Stimulated activated CD8-positive, alpha-beta memory T cell treated with anti-CD3 and anti-CD28 coated beads, Interleukin-2, amount 100 ng/mL, for 48 hours (primary cell): ENCODE results near the gene PARP1.
"Not testable (repeated sequence)": the region's sequence is repeated elsewhere in the genome, so short reads cannot be mapped to it uniquely, and the experiment has no call there.

Experiments
- DNase-seq, 2 donors: peaks; one replicate each; pipeline ENCODE4 v3.0.0-alpha.2; 2020; ENCODE audit warnings: low read depth in 2 of 2

Gene PARP1

GRCh38 chr1:226407497-226408284, at the start of gene PARP1:
Gene PARP1 (minus strand): TSS chr1:226408093. CDS start chr1:226407929, 164 bp downstream.
- DNase-seq: peak; percentile 78 to 84

GRCh38 chr1:226457307-226457712, 49.4 kb upstream of the PARP1 start:
- DNase-seq: peak; percentile 27 to 46

DNA sequence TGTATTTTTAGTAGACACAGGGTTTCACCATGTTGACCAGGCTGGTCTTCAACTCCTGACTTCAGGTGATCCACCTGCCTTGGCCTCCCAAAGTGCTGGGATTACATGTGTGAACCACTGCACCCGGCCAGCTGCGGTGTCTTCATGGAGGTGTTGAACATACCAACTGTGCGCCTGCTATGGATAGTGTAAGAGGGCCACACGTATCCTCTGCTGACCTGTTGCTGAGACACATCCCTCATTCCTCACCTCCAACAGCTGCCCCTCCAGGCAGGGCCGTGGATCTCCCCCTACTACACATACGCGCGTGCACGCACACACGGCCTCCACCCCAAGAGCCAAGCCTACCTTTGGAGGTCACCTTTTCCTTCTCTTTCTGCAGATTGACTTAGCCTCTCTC, 48.0 kb upstream of the PARP1 start:
- no peak for DNase-seq

- no peak for DNase-seq
Measured at GRCh38 chr1:226454349-226454748, 46.5 kb upstream of the PARP1 start.

DNA sequence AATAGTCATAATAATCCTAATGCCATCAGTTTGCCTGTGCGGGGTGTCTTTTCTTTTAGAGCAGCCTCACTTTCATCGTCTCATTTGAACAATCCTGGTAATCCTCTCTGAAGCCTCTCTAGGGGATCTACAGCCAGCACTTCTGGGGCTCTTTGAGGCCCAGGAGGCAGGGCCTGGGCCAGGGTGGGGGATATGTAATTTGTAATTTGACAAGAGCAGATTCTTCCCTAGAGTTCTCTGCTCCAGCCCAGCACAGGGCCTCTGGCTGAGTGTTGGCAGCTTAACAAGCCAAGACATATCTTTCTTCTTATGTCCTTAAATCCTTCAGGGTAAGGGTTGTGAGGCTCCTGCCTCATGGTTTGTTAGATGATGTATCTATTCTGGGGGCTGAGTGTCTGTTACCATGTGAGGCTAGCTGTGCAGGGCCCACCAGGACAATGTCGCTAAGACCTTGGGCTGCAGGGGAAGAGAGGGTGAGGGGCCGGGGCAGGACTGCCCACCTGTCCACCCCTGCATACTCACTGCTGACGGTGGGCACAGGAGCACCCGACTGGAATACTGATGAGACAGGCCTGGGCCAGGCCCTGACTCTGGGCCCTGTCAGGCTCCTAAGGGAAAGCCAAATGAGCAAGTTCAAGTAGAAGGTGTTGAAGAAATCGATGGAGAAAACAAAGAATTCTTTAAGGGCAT, 45.3 kb upstream of the PARP1 start:
- DNase-seq: no peak

DNA sequence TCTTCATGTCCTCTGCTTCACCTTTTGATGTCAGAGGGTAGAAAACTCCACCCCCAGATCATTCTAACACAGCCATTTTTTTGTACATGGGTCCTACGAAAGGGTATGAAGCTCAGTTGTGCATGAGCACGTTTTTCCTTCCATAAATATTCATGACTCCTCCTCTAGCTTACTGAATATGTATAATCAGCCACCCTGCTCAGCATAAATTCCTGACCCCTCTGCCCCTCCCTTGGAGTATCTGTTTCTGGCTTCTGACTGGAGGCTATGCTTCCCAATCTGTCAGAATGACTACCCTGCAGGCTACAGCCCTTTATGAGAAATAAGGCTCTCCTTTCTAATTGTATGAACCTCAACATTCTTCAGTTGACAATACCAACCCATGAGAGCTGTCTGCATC, 42.8 kb upstream of the PARP1 start:
- no peak for DNase-seq

DNA sequence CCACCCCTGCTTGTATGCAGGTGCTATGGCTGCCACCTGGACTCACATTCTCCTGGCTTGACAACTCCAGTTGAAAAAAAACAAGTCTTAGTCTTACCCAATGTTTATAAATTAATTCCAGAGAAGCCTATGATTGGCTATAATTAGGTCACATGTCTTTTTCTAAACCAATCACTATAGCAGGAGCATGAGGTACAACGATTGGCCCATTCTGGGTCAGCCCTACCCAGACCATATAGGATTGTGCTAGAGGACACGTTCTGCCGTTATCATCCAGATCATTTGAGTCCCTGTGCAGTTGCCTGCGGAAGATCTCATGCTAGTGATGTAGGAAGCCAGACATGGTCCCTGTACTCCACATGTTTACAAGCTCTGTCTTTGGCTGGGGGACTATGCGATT, 41.9 kb upstream of the PARP1 start:
- no peak for DNase-seq

DNA sequence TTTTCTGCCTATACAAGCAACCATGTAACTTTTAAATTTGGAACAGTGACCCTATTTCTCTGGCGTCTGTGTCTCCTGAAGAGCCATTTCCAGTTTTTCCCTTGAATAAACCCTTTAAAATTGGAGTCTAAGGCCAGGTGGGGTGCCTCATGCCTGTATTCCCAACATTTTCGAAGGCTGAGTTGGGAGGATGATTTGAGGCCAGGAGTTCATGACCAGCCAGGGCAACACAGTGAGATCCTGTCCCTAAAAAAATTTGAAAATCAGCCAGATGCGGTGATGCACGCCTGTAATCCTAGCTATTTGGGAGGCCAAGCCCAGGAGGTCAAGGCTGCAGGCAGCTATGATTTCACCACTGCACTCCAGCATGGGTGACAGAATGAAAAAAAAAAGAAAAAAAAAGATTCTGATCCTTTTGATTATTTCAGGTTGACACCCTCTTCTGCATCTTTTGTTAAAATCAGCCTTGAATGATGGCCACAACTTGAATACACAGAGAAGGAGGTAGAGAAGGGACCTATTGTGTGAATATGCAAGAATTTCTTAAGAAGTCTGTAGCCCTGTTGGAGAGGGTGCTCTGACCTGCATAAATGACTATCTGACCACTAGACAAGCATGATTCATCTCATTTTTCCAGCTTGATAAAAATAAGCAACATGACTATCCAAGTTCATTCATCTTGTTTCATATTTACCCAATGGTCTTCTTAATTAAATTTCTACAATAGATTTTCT, 40.2 kb upstream of the PARP1 start:
- DNase-seq: no peak

GRCh38 chr1:226446094-226446493, 38.2 kb upstream of the PARP1 start:
- DNase-seq: no peak

- peak; percentile 23 to 30 for DNase-seq
Measured at GRCh38 chr1:226444901-226445300, 37.0 kb upstream of the PARP1 start.

DNA sequence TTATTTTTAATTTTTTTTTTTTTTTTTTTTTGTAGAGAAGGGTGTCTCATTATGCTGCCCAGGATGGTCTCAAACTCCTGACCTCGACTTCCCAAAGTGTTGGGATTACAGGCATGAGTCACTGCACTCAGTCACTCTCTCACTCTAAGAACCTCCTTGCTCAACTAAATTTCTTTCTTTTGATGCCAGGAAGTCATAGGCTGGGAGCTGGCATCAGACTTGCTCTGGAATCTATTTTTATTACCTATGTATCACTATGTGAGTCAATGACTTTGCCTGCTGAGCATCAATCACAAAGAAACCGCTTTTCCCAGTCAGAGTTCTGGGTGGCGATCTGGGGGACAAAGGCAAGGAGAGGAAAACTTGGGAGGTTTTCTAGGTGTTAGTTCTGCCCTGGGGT, 35.5 kb upstream of the PARP1 start:
- no peak for DNase-seq

- DNase-seq: no peak
Measured at GRCh38 chr1:226443033-226443432, 35.1 kb upstream of the PARP1 start.

DNA sequence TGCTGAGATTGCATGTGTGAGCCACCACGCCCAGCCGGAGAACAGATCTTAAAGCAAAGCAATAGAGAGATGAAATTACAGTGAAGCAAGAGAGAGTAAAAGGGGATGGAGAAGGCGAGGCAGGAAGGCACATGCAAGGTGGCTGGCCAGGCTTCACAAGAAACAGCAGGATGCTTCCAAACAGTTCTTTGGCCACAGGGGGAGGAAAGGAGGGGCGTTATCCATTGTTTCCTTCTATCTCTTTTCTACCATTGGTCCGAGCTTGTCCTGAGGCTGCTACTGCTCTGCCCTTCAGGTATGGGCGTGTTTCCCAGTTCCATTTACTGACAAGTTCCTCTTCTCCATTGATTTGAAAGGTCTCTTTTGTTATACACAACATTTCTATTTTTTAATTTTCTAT, 33.7 kb upstream of the PARP1 start:
- no peak for DNase-seq

DNA sequence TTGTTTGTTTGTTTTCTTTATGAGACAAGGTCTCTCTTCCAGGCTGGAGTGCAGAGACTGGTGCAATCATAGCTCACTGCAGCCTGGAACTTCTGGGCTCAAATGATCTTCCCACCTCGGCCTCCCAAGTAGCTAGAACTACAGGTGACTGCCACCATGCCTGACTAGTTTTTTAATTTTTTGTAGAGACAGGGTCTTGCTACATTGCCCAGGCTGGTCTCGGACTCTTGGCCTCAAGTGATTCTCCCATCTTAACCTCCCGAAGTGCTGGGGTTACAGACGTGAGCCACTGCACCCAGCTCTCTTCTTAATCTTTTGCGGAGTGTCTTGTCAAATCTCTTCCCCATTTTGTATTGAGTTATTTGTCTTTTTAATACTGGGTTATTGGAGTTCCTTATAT, 32.6 kb upstream of the PARP1 start:
- no peak for DNase-seq

DNA sequence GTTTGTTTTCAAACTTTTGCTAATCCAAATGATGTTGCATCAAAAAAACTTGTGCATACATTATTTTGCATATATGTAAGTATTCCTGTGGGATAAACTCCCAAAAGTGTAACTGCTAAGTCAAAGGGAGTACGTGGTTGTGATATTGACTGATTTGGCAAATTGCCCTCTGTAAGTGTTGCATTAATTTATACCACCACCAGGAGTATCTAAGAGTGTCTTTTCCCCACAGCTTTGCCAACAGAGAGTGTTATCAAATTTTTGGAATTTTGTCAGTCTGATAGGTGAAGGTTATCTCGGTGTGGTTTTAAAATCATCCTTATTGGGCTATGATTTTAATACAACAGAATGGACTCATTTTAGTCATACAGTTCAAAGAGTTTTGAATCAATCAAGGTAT, 30.1 kb upstream of the PARP1 start:
- DNase-seq: no peak

DNA sequence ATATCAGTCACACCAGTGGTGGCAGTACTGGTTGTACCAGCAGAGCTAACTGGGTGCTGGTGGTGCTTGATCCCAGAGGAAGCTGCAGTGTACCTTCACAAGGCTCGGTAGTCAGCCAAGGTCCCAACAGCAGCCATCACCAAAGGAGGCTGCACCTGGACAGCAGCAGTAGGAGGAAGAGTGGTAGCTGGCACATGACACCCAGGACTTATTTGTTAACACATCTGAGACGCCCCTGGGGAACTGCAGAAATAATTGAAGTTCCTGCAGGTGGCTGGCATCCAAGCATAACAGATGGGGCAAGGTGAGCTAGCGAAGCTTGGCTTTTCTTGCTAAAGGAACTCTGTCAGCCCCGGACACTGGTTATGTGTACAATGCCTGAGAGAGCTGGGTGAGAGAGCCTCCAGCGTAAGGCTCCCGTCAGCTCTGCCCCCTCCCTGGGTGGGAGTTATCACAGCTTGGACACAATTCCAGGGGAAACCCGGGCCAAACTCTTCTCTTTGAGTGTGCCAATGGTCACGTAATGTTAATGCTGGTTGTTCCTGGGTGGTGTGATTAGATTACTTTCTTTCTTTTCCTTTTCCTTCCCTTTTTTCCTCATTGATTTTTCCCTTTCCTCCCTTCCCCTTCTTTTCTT, 29.1 kb upstream of the PARP1 start:
- no peak for DNase-seq

DNA sequence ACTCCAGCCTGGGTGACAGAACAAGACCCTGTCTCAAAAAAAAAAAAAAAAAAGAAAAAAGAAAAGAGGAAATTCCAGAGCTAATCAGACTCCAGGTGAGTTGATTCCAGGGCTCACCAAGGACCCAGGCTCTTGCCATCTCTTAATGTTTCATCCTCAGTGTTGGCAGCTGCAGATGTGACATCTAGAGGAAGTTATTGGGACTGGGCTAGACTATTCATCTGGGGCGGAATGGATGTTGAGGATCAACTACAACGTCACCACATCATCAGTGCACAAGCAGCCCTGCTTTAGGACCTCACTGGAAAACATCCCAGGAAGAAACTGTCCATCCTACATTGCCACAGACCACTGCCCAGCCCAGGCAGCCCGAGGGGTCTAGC, 28.6 kb upstream of the PARP1 start:
- no peak for DNase-seq

- DNase-seq: no peak
Measured at GRCh38 chr1:226433341-226433720, 25.4 kb upstream of the PARP1 start.

GRCh38 chr1:226432586-226433340, 24.9 kb upstream of the PARP1 start:
- DNase-seq: no peak

GRCh38 chr1:226431898-226432297, 24.0 kb upstream of the PARP1 start:
- not testable (repeated sequence) for DNase-seq

GRCh38 chr1:226429858-226430715, 22.2 kb upstream of the PARP1 start:
- DNase-seq: no peak
